NCI-H82 (cell line): ENCODE measurements around the gene SLC39A3.
A peak's percentile ranks its signal among the peaks of the same experiment; 100 is the strongest.

Source experiments
- DNase-seq: peaks from one replicate; lab custom pipeline; 2025; lab: John Stamatoyannopoulos, UW

Gene SLC39A3

GRCh38 chr19:2739602-2740313 lies at the start of gene SLC39A3:
Gene SLC39A3, minus strand, starts transcription at chr19:2740017. Its CDS starts 2,760 bp downstream, at chr19:2737257.
- DNase-seq = peak; percentile 97

- DNase-seq = no peak
Observed at GRCh38 chr19:2788237-2788636, 48.4 kb upstream of the SLC39A3 start.

GRCh38 chr19:2787115-2787514 lies 47.3 kb upstream of the SLC39A3 start:
- DNase-seq = no peak

GRCh38 chr19:2785244-2785997 lies 45.6 kb upstream of the SLC39A3 start, which contains the start of gene THOP1:
Gene THOP1, plus strand, starts transcription at chr19:2785503. Its CDS starts 160 bp downstream, at chr19:2785663.
- DNase-seq = peak; percentile 99

- peak; percentile 18 for DNase-seq
Observed at GRCh38 chr19:2783781-2784145, 43.9 kb upstream of the SLC39A3 start.

GRCh38 chr19:2782936-2783780 lies 43.3 kb upstream of the SLC39A3 start, which contains the start of gene SGTA:
Gene SGTA, minus strand, starts transcription at chr19:2783273. Its CDS starts 14,205 bp downstream, at chr19:2769068.
- DNase-seq = peak; percentile 99

- DNase-seq = no peak
Observed at GRCh38 chr19:2782329-2782935, 42.6 kb upstream of the SLC39A3 start.

GRCh38 chr19:2780284-2780683 lies 40.5 kb upstream of the SLC39A3 start:
- no peak for DNase-seq

GRCh38 chr19:2779121-2779740 lies 39.4 kb upstream of the SLC39A3 start:
- DNase-seq = no peak

- DNase-seq = peak; percentile 67
Observed at GRCh38 chr19:2777952-2778683, 38.3 kb upstream of the SLC39A3 start.

GRCh38 chr19:2775556-2776430 lies 36.0 kb upstream of the SLC39A3 start:
- no peak for DNase-seq

- no peak for DNase-seq
Observed at GRCh38 chr19:2774953-2775555, 35.2 kb upstream of the SLC39A3 start.

- DNase-seq = no peak
Observed at GRCh38 chr19:2774083-2774679, 34.4 kb upstream of the SLC39A3 start.

GRCh38 chr19:2771786-2772674 lies 32.2 kb upstream of the SLC39A3 start:
- no peak for DNase-seq

- peak; percentile 8 for DNase-seq
Observed at GRCh38 chr19:2770055-2771013, 30.5 kb upstream of the SLC39A3 start.

- no peak for DNase-seq
Observed at GRCh38 chr19:2769218-2769617, 29.4 kb upstream of the SLC39A3 start.
